ELR (cell line): ENCODE measurements around the gene USP21.

Experiments
- DNase-seq: peaks from one replicate; pipeline ENCODE4 v3.0.0-alpha.2; 2015; ENCODE audit warnings: low read depth

Gene USP21

DNA sequence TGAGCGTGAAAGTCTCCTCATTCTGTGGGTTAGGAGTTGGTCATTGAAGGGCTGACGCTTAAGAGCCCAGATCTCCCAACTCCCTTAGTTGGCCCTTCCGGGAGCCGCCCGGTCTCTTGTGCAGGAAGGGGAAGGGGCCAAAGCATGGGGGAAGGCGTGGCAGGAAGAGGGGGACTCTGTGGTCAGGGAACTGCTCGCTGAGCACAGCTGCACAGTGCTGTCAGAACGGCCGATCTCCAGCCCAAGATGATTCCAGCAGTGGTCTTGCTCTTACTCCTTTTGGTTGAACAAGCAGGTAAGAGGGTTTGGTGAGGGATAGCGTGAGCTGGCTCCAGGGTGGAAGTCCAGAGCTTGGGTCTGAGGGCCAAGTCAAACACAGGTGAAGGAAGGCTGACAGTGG lies 55.8 kb downstream of the USP21 start, which contains the start of gene FCER1G:
Gene FCER1G (plus strand): TSS at position 220 of the 400 bp plus-strand sequence. CDS start 27 bp downstream, at position 247.
- DNase-seq: no peak
